HFFc6 (cell line): ENCODE data around the gene ADH1A. TPM values are rescaled to one million over a fixed set of nuclear protein-coding genes. Genes with fewer than 3 reads are reported as not detected.
"Not testable (repeated sequence)": the region's sequence is repeated elsewhere in the genome, so short reads cannot be mapped to it uniquely, and the experiment has no call there.

Source experiments
- DNase-seq: peaks from one replicate; pipeline ENCODE4 v3.0.0-alpha.2; 2018
- H3K27ac Mint-ChIP-seq: 2 replicates; pipeline ENCODE4 v1.8.0; 2020; ENCODE audit warnings: mild to moderate bottlenecking, mixed read lengths
- H3K27me3 Mint-ChIP-seq: 2 replicates; pipeline ENCODE4 v1.8.0; 2021; ENCODE audit warnings: mild to moderate bottlenecking, moderate library complexity, mixed read lengths; ENCODE audit not compliant: insufficient read depth
- H3K36me3 Mint-ChIP-seq: 2 replicates; pipeline ENCODE4 v1.8.0; 2021; ENCODE audit warnings: low read depth, mixed read lengths
- H3K4me1 Mint-ChIP-seq: 2 replicates; pipeline ENCODE4 v1.8.0; 2020; ENCODE audit warnings: low read depth, mixed read lengths
- H3K4me3 Mint-ChIP-seq: 2 replicates; pipeline ENCODE4 v1.8.0; 2020; ENCODE audit warnings: mild to moderate bottlenecking, moderate library complexity, mixed read lengths
- H3K9me3 Mint-ChIP-seq: 2 replicates; pipeline ENCODE4 v1.8.0; 2020; ENCODE audit warnings: mild to moderate bottlenecking, mixed read lengths
- total RNA-seq, 6 experiments: library from RNA; stranded (reverse); fragmentation: NEBNext Ultra II Directional; extraction: Animal tissue kit (Norgen Biotek cat#: 25700); gene quantifications; 2 replicates in 1 of 6; 3 replicates in 5 of 6; pipeline ENCODE4 v1.2.3, GENCODE V29; 2021
- TF ChIP-seq, protein P1 (sequence below): fragments of 200-600 bp; sonication (generic); IDR thresholded peaks from 2 replicates; pipeline ENCODE4 v1.5.0; 2021; ENCODE audit warnings: antibody characterized with exemption, mild to moderate bottlenecking

ADH1A gene
- total RNA-seq, 6 experiments from 2014 or later = not detected

DNA sequence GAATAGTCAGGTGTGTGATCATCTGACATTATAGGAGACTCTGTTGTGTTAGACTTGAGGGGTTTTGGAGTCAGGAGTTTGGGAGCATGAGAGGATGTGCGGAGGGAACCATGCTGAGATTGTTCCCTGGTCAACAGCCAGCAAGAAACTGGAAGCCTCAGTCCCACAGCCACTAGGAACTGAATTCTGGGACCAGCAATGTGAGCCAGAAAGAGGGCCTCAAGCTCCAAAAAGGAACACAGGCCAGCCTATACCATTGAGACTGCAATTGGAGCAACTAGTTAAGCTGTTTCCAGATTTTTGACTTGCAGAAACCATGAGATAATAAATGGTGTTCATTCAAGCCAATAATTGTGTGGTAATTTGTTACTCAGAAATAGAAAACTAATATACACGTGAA, 39.1 kb upstream of the ADH1A start:
- Mint-ChIP-seq H3K9me3 (no peaks in the 10 kb centered on the region), H3K27ac (no peak overlapping the region), H3K27me3 (no peaks in the 10 kb centered on the region), H3K4me1 (no peaks in the 10 kb centered on the region), H3K4me3 (no peak overlapping the region), H3K36me3 (no peaks in the 10 kb centered on the region)
- TF ChIP-seq, protein P1, sequence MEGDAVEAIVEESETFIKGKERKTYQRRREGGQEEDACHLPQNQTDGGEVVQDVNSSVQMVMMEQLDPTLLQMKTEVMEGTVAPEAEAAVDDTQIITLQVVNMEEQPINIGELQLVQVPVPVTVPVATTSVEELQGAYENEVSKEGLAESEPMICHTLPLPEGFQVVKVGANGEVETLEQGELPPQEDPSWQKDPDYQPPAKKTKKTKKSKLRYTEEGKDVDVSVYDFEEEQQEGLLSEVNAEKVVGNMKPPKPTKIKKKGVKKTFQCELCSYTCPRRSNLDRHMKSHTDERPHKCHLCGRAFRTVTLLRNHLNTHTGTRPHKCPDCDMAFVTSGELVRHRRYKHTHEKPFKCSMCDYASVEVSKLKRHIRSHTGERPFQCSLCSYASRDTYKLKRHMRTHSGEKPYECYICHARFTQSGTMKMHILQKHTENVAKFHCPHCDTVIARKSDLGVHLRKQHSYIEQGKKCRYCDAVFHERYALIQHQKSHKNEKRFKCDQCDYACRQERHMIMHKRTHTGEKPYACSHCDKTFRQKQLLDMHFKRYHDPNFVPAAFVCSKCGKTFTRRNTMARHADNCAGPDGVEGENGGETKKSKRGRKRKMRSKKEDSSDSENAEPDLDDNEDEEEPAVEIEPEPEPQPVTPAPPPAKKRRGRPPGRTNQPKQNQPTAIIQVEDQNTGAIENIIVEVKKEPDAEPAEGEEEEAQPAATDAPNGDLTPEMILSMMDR = no peak
- no peak for DNase-seq

DNA sequence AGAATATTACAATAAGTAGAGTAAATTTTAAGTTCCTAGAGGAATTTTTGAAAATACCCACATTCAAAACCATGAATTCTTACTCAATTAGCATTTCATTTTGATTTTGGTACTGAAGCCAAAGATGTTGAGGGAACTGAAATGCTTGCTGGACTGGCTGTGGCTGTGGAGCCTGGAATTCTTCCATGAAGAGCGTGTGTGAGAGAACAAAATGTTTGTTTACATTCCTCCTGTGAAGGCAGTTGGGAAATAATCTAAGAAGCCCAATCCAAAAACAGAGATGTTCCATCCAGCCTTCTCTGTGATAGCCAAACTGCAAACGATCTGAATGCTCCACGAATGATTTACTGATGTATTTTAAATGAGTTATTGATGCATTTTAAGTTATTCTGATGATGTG, 34.2 kb upstream of the ADH1A start:
- Mint-ChIP-seq H3K36me3 (no peaks in the 10 kb centered on the region), H3K27ac (no peak overlapping the region), H3K4me3 (no peak overlapping the region), H3K4me1 (no peaks in the 10 kb centered on the region), H3K9me3 (no peaks in the 10 kb centered on the region), H3K27me3 (peaks cover 1% of the 10 kb centered on the region; the same call in 1 of the 2 replicates)
- TF ChIP-seq, protein P1 = no peak
- peak; percentile 4 for DNase-seq

DNA sequence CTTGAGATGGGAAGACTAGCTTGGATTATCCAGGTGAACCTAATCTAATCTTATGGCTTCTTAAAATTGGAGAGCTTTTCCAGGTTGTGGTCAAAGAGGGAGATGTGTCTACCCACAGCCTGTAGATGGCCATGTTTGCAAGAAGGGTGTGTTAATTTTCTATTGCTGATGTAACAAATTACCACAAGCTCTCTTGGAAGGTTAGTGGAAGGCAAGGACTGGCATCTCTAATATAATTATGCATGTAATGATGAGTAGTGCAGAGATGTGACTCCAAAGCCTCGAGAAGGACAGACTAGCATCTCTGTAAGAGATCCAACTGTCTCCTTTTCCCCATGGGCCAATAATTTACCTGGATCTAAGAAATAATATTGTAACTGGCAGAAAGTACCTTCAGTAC, 33.6 kb upstream of the ADH1A start:
- no peak overlapping the region for H3K4me3 Mint-ChIP-seq
- H3K27ac Mint-ChIP-seq = no peak overlapping the region
- H3K36me3 Mint-ChIP-seq = no peaks in the 10 kb centered on the region
- no peaks in the 10 kb centered on the region for H3K9me3 Mint-ChIP-seq
- no peak for DNase-seq
- TF ChIP-seq, protein P1 = no peak
- H3K27me3 Mint-ChIP-seq = peaks cover 1% of the 10 kb centered on the region; the same call in 1 of the 2 replicates
- no peaks in the 10 kb centered on the region for H3K4me1 Mint-ChIP-seq

DNA sequence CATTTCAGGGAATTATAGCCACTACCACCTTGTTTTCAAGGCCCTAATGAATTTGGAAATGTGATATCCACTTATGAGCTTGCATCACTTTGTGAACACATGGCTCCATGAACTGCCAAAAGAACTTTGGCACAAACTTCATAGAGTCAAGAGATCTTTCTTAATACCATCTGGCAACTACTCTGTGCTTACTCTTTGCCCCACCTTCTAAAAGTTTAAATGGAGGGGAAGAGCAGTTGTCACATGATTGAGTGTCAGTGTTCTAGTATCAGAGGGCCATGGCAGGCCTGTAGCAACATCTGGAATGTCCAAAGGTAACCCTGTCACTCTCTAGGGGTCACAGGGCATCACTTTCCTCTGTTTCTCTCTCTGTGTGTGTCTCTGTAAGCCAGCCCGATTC, 33.0 kb upstream of the ADH1A start:
- DNase-seq = no peak
- Mint-ChIP-seq H3K9me3 (no peaks in the 10 kb centered on the region), H3K36me3 (no peaks in the 10 kb centered on the region), H3K27ac (no peak overlapping the region), H3K4me1 (no peaks in the 10 kb centered on the region), H3K27me3 (peaks cover 1% of the 10 kb centered on the region; the same call in 1 of the 2 replicates), H3K4me3 (no peak overlapping the region)
- TF ChIP-seq, protein P1 = no peak

DNA sequence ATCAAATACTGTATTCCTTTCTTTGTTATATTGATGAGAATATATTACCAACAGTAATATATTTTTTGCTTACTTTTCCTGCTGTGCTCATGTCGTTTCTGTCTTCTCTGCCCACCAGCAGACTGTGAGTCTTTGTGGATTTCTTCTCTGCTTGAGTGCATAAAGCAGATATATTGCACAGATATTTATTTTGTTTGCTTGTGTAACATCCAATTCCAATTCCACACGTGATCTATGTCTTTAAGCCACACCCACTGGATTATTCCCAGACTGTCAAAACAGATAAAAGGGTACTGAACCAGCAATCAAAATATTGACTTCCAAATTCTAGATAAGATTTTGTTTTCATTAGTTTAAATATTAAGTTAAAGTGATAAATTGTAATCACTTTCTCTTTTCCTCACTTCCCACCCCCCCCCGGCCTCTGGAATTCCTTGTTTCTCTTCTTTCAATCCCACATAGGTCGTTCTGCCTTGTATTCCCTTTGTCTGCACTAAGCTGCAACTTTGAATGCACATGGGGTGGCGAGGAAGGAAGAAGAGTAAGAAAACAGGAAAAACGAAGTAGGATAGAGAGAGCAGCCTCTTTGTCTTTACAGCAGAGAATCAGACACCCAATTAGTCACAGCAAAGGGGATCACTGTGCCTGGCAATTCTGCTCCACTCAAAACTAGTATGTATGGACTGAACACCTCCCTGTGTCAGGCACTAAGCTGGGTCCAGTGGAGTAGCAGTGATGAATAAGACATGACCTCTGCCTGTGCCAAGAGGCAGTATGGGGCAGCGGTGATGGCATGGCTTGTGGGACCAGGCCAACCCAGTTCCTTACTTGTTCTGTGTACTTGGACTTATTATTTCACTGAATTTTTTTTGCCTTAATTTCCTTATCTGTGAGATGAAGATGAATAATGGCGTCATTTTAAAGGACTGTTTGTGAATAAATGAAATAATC, 30.7 kb upstream of the ADH1A start, which contains the start of gene ADH1B:
Gene ADH1B (minus strand): TSS at position 161 of the 951 bp plus-strand sequence. CDS start 70 bp downstream, at position 91.
- DNase-seq = no peak
- no peaks in the 10 kb centered on the region for H3K36me3 Mint-ChIP-seq
- no peak within 1 kb of the TSS for H3K27ac Mint-ChIP-seq

DNA sequence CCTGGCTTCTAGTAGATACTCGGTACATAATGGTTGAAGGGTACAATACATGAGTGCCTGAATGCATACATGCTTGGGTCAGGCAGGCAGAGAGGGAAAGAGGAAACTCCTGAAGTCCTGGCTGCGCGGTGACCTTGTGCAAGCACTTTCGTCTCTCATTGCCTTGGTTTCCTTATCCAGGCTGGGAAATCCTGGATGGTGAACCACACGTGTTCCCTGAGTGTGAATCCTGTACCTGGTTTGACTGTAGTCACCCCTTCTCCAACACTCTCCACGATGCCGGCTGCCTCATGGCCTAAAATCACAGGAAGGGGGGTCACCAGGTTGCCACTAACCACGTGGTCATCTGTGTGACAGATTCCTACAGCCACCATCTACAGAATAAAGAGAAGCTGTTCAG, 27.0 kb upstream of the ADH1A start:
- H3K36me3 Mint-ChIP-seq, DNase-seq, H3K9me3 Mint-ChIP-seq, H3K27me3 Mint-ChIP-seq, H3K27ac Mint-ChIP-seq, H3K4me3 Mint-ChIP-seq, H3K4me1 Mint-ChIP-seq: not testable (repeated sequence)

More for the DNA sequence above, 30.7 kb upstream of the ADH1A start, which contains the start of gene ADH1B:
- no peaks in the 10 kb centered on the region for H3K9me3 Mint-ChIP-seq
- TF ChIP-seq, protein P1 = no peak
- peaks cover 1% of the 10 kb centered on the region; the same call in 1 of the 2 replicates for H3K27me3 Mint-ChIP-seq
- H3K4me1 Mint-ChIP-seq = no peaks in the 10 kb centered on the region
- no peak within 1 kb of the TSS for H3K4me3 Mint-ChIP-seq
